GM20431 (cell line): ENCODE data around the gene MOB2.
"Not testable (repeated sequence)": the region's sequence is repeated elsewhere in the genome, so short reads cannot be mapped to it uniquely, and the experiment has no call there.

Source experiments
- in situ Hi-C: fragments of 300-500 bp; cut with MseI, MboI; formaldehyde crosslinking; loops from one replicate; pipeline ENCODE4 v1.15.0; 2020; ENCODE audit warnings: low sequenced_read_pairs; ENCODE audit not compliant: unreplicated experiment

MOB2 gene

DNA sequence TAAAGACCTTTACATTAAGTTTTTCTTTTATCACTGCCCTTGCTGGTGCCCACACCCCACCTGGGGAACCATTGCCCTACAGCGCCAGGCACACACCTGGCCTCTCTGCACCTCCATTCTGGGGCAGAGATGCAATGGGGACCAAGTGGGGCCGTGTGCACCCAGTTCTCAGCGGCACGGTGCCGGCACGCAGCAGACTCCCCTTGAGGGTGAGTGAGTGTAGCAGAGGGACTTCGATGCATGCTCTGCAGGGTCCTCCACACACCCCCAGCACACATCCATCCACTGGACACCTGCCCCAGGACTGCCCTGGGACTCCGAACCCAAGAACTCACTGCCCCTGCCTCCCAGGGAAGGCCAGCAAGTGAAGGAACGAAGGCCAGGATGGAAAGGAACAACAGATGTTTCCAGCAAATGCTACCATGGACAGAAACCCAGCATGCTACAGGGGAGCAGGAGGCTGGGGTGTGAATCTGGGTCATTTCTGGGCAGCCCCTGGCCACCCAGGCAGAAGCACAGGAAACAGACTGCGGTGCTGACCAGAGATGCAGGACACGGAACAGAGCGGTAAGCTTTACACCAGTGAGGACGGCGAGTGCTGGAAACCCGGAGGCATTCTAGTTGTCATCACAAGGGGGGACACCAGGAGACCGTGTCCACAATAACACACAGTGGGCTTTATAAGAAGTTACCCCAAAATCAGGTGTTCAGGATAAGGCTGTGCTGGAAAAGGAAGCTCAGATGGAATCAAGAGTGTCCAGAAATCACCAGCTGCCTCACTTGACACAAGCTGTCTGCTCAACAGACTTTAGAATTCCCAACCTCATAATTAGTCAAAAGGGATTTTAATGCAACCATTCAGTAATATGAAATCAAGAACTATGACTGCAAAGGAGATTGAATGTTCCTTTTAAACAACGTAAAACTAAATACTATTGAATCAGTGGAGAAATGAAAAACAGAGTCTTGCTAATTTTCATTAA is 32.7 kb upstream of the MOB2 start:
- in situ Hi-C loops, result no loop called here

DNA sequence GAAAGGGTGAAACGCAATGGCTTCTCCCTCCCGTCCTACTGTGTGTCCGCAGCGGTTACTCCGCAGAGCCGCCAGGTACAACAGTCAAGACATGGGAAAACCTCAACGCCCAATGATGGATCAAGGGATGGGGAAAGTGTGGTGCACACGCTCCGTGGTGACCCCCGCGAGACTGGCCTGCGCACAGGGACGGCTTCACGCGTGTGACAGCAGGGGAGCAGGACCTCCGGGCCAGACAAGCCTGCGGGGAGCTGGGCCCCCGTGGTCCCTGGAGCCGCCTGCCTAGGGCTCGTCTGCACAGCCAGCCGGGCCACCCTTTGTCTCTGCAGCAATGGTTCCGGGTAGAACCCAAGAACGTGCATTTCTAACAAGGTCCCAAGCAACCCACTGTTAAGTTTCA is 31.7 kb upstream of the MOB2 start:
- in situ Hi-C loops, result no loop called here

DNA sequence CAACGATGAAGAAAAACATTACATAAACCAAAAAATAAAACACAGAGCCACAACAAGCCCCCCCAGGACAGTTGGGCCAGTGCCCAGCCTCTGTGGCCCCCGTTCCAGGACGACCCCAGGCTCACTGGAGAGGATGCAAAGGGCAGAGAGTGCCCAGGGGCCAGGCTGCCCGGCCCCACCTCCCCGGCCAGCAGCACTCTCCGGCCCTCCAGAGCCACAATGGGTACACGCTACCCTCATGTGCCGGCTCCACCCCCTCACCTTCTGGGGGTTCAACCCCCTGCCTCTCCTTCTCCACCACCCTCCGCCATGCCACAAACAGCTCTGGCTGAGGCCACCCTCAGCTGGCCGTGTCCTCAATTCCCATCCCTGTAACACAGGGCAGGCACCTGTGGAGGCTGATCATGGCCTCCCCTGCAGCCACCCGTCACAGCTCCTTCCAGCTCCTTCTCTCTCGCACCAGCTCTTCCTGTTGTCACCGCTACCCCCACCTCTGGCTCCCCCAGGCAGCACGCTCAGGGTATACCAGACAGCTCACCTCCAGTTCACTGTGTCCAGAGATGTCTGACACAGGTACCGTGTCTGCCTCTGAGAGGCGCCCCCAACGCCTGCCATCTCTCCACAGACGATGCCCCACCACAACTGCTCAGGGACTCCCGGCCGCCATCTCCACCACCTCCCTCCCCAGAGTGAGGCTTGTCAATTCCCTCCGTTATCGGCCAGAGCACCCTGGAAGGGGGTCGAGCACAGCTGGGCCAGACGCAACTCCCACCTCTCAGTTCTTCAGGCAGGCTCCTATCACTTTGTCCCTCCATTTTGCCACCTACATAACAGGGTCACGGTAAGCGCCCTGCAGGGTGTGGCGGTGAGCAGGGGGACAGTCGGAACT is 30.8 kb upstream of the MOB2 start:
- in situ Hi-C loops, result no loop called here

GRCh38 chr11:1516273-1517067 is 29.9 kb upstream of the MOB2 start:
- in situ Hi-C loops, result no loop called here

GRCh38 chr11:1515082-1516060 is 28.8 kb upstream of the MOB2 start:
- in situ Hi-C loops, result no loop called here

DNA sequence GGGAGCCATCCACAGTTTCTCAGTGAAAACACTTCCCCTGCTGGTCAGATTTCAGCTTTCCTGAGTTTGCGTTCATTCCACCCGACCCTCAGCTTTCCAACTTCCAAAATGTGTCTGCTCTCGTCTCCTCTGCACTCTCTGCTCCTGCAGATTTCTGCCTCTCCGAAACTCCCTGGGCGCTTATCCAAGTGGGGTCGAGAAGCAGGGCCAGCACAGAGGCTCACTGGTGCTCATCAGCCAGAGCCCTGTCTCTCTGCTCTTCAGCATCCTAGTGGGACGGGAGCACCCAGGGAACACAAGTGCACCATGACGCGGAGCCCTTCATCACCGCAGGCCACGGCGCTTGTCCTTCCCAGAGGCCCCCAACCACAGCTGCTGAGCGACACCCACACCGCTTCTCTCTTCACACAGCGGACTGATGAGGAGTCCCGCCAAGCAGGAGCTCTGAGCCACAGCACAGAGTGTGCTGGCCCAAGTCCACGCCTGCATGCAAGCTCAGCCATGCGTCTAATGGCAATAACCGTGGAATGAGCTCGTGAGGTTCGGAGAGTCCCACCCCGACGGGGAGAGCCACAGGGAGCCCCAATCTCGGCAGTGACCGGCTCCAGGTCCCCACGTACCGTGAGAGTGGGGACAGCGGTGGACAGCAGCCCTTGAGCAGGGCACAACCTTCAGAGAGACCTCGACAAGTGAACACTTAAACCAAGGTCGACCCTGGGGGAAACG is 27.9 kb upstream of the MOB2 start:
- in situ Hi-C loops, result no loop called here

GRCh38 chr11:1513326-1514296 is 27.0 kb upstream of the MOB2 start:
- in situ Hi-C loops, result no loop called here

DNA sequence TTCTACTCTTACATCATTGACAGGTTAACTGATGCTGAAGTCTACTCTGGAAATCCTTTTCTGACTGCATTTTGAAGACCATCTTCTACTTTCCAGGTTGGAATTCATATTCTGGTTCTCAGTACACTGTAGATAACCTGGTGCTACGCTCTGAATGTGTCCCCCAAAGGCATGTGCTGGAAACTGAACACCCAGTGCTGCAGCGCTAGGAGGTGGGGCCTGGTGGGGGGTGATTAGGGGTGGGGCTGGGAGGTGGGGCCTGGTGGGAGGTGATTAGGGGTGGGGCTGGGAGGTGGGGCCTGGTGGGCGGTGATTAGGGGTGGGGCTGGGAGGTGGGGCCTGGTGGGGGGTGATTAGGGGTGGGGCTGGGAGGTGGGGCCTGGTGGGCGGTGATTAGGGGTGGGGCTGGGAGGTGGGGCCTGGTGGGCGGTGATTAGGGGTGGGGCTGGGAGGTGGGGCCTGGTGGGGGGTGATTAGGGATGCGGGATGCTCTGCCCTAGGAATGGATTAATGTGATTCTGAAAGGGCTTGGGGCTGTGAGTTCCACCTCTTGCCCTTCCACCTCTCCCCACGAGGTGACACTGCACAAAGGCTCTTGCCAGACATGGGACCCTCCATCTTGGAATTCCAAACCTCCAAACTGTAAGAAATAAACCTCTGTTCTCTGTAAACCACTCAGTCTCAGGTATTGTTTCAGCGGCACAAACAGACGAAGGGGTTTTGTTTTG is 26.1 kb upstream of the MOB2 start:
- in situ Hi-C loops, result not testable (repeated sequence)

- in situ Hi-C loops, result no loop called here
Measured at GRCh38 chr11:1511937-1512496, 25.4 kb upstream of the MOB2 start.

- in situ Hi-C loops, result no loop called here
Measured at GRCh38 chr11:1510928-1511327, 24.3 kb upstream of the MOB2 start.

DNA sequence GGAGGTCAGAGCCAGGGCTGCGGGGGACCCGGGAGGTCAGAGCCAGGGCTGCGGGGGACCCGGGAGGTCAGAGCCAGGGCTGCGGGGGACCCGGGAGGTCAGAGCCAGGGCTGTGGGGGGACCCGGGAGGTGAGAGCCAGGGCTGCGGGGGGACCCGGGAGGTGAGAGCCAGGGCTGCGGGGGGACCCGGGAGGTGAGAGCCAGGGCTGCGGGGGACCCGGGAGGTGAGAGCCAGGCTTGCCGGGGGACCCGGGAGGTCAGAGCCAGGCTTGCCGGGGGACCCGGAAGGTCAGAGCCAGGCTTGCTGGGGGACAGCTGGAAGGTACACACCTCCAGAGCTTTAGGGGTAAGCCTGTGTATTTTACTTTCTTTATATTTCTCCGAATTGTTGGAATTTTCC is 23.8 kb upstream of the MOB2 start:
- in situ Hi-C loops, result not testable (repeated sequence)

DNA sequence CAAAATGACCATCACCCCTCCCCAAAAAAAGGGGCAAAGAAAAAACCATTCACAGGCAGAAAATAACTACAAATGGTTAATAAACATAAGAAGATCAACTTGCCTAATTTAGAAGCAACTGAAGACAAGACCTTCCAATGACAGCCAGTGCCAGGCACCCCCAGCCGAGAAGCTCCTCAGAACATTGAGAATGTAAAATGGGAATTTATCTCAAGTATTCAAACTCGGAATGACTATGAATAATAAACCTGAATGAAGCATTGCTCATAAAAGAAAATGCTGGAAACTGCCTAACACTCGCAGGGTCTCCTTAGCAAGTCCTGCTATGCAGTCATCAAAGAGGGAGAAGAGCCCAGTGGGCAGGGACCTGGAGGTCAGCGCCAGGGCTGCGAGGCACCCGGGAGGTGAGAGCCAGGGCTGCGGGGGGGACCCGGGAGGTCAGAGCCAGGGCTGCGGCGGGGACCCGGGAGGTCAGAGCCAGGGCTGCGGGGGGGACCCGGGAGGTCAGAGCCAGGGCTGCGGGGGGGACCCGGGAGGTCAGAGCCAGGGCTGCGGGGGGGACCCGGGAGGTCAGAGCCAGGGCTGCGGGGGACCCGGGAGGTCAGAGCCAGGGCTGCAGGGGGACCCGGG is 23.2 kb upstream of the MOB2 start:
- in situ Hi-C loops, result no loop called here

DNA sequence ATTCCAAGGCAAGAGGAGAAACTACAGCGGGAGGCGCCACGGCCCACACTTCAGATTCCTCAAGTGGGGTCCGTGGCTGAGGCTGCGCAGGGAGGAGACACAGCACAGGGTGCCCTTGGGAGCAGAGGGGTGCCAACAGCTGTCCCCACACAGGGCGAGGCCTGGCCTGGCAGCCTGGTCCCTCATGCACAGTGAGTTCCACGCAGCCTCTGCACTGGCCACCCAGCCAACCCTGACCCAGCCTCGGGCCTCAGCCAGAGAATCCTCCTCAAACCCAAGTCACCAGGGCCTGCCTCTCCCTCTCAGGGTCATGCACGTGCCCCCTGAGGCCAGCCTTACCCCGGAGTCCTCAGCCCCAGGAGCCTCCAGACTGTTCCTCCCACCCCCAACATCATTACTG is 22.4 kb upstream of the MOB2 start:
- in situ Hi-C loops, result no loop called here

DNA sequence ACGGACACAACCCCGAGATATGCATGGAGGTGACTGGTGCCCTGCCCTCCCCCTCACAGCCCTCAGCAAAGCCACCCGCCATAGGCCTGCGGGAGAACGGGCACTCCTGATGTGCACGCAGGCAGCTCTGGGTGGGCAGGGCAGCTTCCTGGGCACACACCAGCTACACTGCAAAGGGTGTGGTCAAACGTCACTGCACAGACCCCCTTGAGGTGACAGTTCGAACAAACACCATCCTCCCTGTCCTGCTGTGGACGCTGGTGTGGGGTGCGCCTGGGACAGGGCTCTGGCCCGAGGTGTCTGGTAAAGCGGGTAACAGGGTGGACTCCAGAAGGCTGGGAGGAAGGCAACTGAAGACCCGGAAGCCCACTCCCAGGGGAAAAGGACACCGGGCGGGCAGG is 21.9 kb upstream of the MOB2 start:
- in situ Hi-C loops, result no loop called here

DNA sequence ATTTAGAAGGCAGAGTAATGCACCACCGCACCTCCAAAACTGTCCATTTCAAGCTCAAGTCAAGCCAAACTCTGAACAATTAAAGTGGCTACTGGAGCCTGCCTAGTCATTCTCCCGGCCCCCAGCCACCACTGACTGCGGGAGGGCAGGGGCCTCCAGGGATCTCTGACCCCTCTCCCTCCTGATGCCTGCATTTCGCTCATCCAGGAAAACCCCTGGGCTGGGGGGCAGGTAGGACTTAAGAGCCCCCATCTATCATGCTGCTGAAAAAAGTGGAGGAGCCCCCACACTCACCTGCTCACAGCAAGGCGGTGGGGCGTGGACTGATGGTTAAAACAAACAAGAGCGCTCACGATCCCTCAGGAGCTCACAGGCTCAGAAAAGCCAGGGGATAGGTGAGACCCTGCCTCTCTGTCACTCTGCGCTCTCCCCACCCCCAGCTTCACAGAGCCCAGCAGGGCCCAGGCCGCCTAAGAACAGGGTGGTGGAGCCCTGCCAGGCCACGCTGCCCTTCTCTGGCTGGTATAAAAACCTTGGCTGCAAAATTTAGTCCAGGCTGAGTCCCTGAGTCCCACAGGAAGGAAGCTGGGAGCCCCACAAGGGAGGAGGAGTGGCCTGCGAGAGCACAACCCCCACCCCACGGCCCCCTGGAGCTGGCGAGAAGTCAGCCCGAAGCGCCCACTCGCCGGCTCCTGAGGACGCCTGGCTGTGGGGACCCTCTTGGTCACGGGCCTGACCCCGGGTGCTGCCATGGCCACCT is 21.0 kb upstream of the MOB2 start:
- in situ Hi-C loops, result no loop called here
